ENCODE results near the gene KDR.

Gene KDR

GRCh38 chr4:55125087-55125721 lies at the start of gene KDR:
KDR (minus strand) TSS chr4:55125595; CDS start chr4:55125293, 302 bp downstream.
- DNase-seq (ENCODE audit: low spot score) = no peak

- DNase-seq (ENCODE audit: low spot score) = no peak
Measured at GRCh38 chr4:55173580-55173979, 48.2 kb upstream of the KDR start.

- no peak for DNase-seq (ENCODE audit: low spot score)
Measured at GRCh38 chr4:55172694-55173287, 47.4 kb upstream of the KDR start.

- DNase-seq (ENCODE audit: low spot score) = no peak
Measured at GRCh38 chr4:55170462-55170861, 45.1 kb upstream of the KDR start.

GRCh38 chr4:55169352-55169961 lies 44.1 kb upstream of the KDR start:
- no peak for DNase-seq (ENCODE audit: low spot score)

- DNase-seq (ENCODE audit: low spot score) = no peak
Measured at GRCh38 chr4:55162396-55162795, 37.0 kb upstream of the KDR start.

GRCh38 chr4:55161739-55162138 lies 36.3 kb upstream of the KDR start:
- DNase-seq (ENCODE audit: low spot score) = no peak

GRCh38 chr4:55159851-55160250 lies 34.5 kb upstream of the KDR start:
- no peak for DNase-seq (ENCODE audit: low spot score)

- DNase-seq (ENCODE audit: low spot score) = no peak
Measured at GRCh38 chr4:55158957-55159356, 33.6 kb upstream of the KDR start.

- no peak for DNase-seq (ENCODE audit: low spot score)
Measured at GRCh38 chr4:55157559-55158277, 32.3 kb upstream of the KDR start.

GRCh38 chr4:55154933-55155332 lies 29.5 kb upstream of the KDR start:
- no peak for DNase-seq (ENCODE audit: low spot score)

- no peak for DNase-seq (ENCODE audit: low spot score)
Measured at GRCh38 chr4:55154290-55154880, 29.0 kb upstream of the KDR start.

- DNase-seq (ENCODE audit: low spot score) = no peak
Measured at GRCh38 chr4:55143858-55144257, 18.5 kb upstream of the KDR start.

- no peak for DNase-seq (ENCODE audit: low spot score)
Measured at GRCh38 chr4:55138367-55138766, 13.0 kb upstream of the KDR start.

GRCh38 chr4:55136634-55137033 lies 11.2 kb upstream of the KDR start:
- DNase-seq (ENCODE audit: low spot score) = no peak

GRCh38 chr4:55133951-55134350 lies 8.6 kb upstream of the KDR start:
- DNase-seq (ENCODE audit: low spot score) = no peak

- DNase-seq (ENCODE audit: low spot score) = no peak
Measured at GRCh38 chr4:55132775-55133174, 7.4 kb upstream of the KDR start.

- DNase-seq (ENCODE audit: low spot score) = no peak
Measured at GRCh38 chr4:55127521-55127920, 2.1 kb upstream of the KDR start.

- no peak for DNase-seq (ENCODE audit: low spot score)
Measured at GRCh38 chr4:55127053-55127452, 1.7 kb upstream of the KDR start.

GRCh38 chr4:55125763-55126541 lies 557 bp upstream of the KDR start:
- no peak for DNase-seq (ENCODE audit: low spot score)

- no peak for DNase-seq (ENCODE audit: low spot score)
Measured at GRCh38 chr4:55124322-55125076, 896 bp downstream of the KDR start.

Data from hematopoietic multipotent progenitor cell treated with erythropoietin and hydrocortisone succinate and interleukin-3 and kit ligand, for 15 days (in vitro differentiated cells).